OCI-LY7 (cell line): ENCODE results near the gene PALLD. TPM values are rescaled to one million over a fixed set of nuclear protein-coding genes. Genes with fewer than 3 reads are reported as not detected.

Experiments
- BruUV-seq: library from RNA; stranded (reverse); fragments of 400-500 nt; replicated peaks from 2 replicates; lab custom pipeline; 2021; lab: Mats Ljungman, UMichigan
- CTCF ChIA-PET: fragments of 300-600 bp; sonication (Branson Sonifier 250); formaldehyde crosslinking; loops from one replicate; lab custom pipeline; 2022; ENCODE audit warnings: antibody characterized with exemption; ENCODE audit not compliant: unreplicated experiment; lab: Charles Lee
- POLR2A ChIA-PET: fragments of 300-600 bp; sonication (Branson Sonifier 250); formaldehyde crosslinking; loops from one replicate; lab custom pipeline; 2022; ENCODE audit warnings: antibody characterized with exemption; lab: Charles Lee
- DNase-seq: peaks from one replicate; pipeline ENCODE4 v3.0.0-alpha.2; 2015; ENCODE audit warnings: low spot score
- H2AFZ ChIP-seq: fragments of 200-600 bp; sonication (generic), shearing (Covaris generic); 2 replicates; pipeline ENCODE4 v1.6.1; 2014; ENCODE audit warnings: mild to moderate bottlenecking, antibody characterized with exemption, low read length, moderate library complexity
- H3K27ac ChIP-seq: fragments of 200-600 bp; sonication (generic); 2 replicates; pipeline ENCODE4 v1.5.1; 2014; ENCODE audit warnings: mixed run types, low read depth, mild to moderate bottlenecking, moderate library complexity, low read length, inconsistent platforms; ENCODE audit not compliant: poor library complexity, severe bottlenecking
- H3K36me3 ChIP-seq: fragments of 200-600 bp; sonication (generic); 2 replicates; pipeline ENCODE4 v1.6.1; 2014; ENCODE audit warnings: mild to moderate bottlenecking, antibody characterized with exemption, low read length, moderate library complexity, mixed read lengths; ENCODE audit not compliant: insufficient read depth
- H3K4me1 ChIP-seq: fragments of 200-600 bp; sonication (generic); 2 replicates; pipeline ENCODE4 v1.5.1; 2014; ENCODE audit warnings: mild to moderate bottlenecking, low read length; ENCODE audit not compliant: insufficient read depth, poor library complexity, severe bottlenecking
- H3K4me2 ChIP-seq: fragments of 200-600 bp; sonication (generic); 2 replicates; pipeline ENCODE4 v1.6.1; 2014; ENCODE audit warnings: mild to moderate bottlenecking, low read length
- H3K4me3 ChIP-seq: fragments of 200-600 bp; sonication (generic); 2 replicates; pipeline ENCODE4 v1.5.1; 2014; ENCODE audit warnings: mild to moderate bottlenecking, low read depth, low read length; ENCODE audit not compliant: poor library complexity, severe bottlenecking
- H3K79me2 ChIP-seq: fragments of 200-600 bp; sonication (generic); 2 replicates; pipeline ENCODE4 v1.6.1; 2016; ENCODE audit warnings: low read depth, mild to moderate bottlenecking, low read length, moderate library complexity, mixed read lengths; ENCODE audit not compliant: insufficient read depth
- H3K9me2 ChIP-seq: fragments of 200-600 bp; sonication (generic); 2 replicates; pipeline ENCODE4 v1.6.1; 2016; ENCODE audit warnings: mild to moderate bottlenecking, low read length, mixed read lengths; ENCODE audit not compliant: insufficient read depth
- H3K9me3 ChIP-seq: fragments of 200-600 bp; sonication (generic); 2 replicates; pipeline ENCODE4 v1.6.1; 2014; ENCODE audit warnings: mild to moderate bottlenecking, mixed run types, low read length, mixed read lengths
- H4K20me1 ChIP-seq: fragments of 200-600 bp; sonication (generic); 2 replicates; pipeline ENCODE4 v1.6.1; 2014; ENCODE audit warnings: mild to moderate bottlenecking, antibody characterized with exemption, low read length, moderate library complexity, mixed read lengths; ENCODE audit not compliant: insufficient read depth
- EZH2phosphoT487 ChIP-seq: fragments of 200-600 bp; sonication (generic); IDR thresholded peaks from 2 replicates; pipeline ENCODE4 v1.6.1; 2018; ENCODE audit warnings: low read depth, borderline replicate concordance, mild to moderate bottlenecking, mixed run types, antibody characterized with exemption, low read length, moderate library complexity, mixed read lengths
- intact Hi-C: fragments of 100-400 bp; cut with micrococcal nuclease; formaldehyde crosslinking; loops from one replicate; pipeline ENCODE4 v1.10.0; 2022; ENCODE audit not compliant: unreplicated experiment
- total RNA-seq, 2 experiments: library from RNA; depleted of rRNA in 1 of 2; stranded (reverse); fragments of >200 nt in 1 of 2; shearing (Covaris generic) in 1 of 2; gene quantifications; 2 replicates each; pipeline ENCODE4 v1.2.3, GENCODE V29; 2014 to 2022
- TF ChIP-seq, protein P1 (sequence below): fragments of 200-600 bp; sonication (generic); conservative IDR thresholded peaks from 2 replicates; pipeline ENCODE4 v1.5.1; 2014; ENCODE audit warnings: mild to moderate bottlenecking, antibody characterized with exemption, low read length, moderate library complexity, mixed read lengths

PALLD gene
- total RNA-seq, 2 experiments from 2014 or later = 0.73 to 2.8 TPM

DNA sequence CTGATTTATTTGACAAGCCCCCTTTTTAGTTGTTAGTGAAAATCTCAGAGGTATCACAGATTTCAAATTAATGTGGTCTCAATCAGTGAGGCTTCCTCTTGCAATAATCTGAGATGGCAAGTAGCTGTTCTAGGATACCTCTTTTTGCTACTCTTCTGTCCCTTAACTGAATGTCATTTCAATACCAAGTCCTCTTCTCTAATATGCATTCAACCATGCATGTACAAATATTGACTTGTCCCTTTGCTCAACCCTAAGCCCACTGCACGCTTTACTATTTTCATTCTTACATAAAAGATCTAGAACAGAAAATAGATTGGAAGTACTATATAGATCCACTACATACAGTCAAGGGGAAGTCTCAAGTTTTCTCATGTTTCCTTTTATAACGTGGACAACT is 349.0 kb downstream of the PALLD start:
- BruUV-seq = no TSS peak
- ChIA-PET CTCF (no interaction called here), POLR2A (interaction anchor here (0.5 to 0.7 kb wide), 2 partner anchors 9 to 12 kb away, joined by 3 to 4 read pairs; no protein-coding TSS in a partner anchor)
- Histone ChIP-seq H2AFZ (no peak overlapping the region), H3K9me2 (no peaks in the 10 kb centered on the region), H3K27ac (no peak overlapping the region), H3K9me3 (no peaks in the 10 kb centered on the region), H3K4me1 (no peaks in the 10 kb centered on the region), H3K79me2 (no peaks in the 10 kb centered on the region), H3K4me3 (no peak overlapping the region), H4K20me1 (no peaks in the 10 kb centered on the region), H3K4me2 (no peak overlapping the region), H3K36me3 (no peaks in the 10 kb centered on the region)
- TF ChIP-seq, protein P1, sequence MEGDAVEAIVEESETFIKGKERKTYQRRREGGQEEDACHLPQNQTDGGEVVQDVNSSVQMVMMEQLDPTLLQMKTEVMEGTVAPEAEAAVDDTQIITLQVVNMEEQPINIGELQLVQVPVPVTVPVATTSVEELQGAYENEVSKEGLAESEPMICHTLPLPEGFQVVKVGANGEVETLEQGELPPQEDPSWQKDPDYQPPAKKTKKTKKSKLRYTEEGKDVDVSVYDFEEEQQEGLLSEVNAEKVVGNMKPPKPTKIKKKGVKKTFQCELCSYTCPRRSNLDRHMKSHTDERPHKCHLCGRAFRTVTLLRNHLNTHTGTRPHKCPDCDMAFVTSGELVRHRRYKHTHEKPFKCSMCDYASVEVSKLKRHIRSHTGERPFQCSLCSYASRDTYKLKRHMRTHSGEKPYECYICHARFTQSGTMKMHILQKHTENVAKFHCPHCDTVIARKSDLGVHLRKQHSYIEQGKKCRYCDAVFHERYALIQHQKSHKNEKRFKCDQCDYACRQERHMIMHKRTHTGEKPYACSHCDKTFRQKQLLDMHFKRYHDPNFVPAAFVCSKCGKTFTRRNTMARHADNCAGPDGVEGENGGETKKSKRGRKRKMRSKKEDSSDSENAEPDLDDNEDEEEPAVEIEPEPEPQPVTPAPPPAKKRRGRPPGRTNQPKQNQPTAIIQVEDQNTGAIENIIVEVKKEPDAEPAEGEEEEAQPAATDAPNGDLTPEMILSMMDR = no peak
- TF ChIP-seq EZH2phosphoT487 = no peak
- no peak for DNase-seq
- intact Hi-C loops = no loop called here

DNA sequence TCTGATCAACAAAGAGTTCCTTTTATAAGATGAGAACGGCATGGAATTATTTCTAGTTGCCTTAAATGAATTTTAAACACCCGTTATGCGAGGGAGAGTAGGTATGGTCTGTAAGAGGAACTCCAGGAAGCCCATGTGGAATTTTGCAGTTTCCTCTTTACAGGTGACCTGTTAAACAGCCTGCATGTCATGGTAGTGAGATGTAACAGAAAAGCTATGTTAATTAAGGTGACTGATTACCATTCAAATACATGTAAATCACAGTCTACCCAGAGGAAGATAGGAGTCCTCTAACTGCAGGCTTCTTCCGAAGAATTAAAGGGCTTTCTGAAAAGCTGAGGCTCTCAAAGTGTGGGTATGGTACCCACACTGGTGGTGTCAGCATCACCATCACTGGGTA is 349.6 kb downstream of the PALLD start:
- BruUV-seq = no TSS peak
- H3K4me3 ChIP-seq = no peak overlapping the region
- H3K9me2 ChIP-seq = no peaks in the 10 kb centered on the region
- POLR2A ChIA-PET = interaction anchor here (0.7 to 0.9 kb wide), 2 partner anchors 8 to 13 kb away, joined by 3 read pairs; no protein-coding TSS in a partner anchor
- no peak overlapping the region for H3K27ac ChIP-seq
- intact Hi-C loops = no loop called here
- H3K4me2 ChIP-seq = no peak overlapping the region
- TF ChIP-seq, protein P1 = no peak
- no peak for TF ChIP-seq EZH2phosphoT487
- no peaks in the 10 kb centered on the region for H3K9me3 ChIP-seq
- no peak overlapping the region for H2AFZ ChIP-seq
- CTCF ChIA-PET = no interaction called here
- no peaks in the 10 kb centered on the region for H3K4me1 ChIP-seq
- H3K36me3 ChIP-seq = no peaks in the 10 kb centered on the region
- no peaks in the 10 kb centered on the region for H4K20me1 ChIP-seq
- no peak for DNase-seq
- no peaks in the 10 kb centered on the region for H3K79me2 ChIP-seq

DNA sequence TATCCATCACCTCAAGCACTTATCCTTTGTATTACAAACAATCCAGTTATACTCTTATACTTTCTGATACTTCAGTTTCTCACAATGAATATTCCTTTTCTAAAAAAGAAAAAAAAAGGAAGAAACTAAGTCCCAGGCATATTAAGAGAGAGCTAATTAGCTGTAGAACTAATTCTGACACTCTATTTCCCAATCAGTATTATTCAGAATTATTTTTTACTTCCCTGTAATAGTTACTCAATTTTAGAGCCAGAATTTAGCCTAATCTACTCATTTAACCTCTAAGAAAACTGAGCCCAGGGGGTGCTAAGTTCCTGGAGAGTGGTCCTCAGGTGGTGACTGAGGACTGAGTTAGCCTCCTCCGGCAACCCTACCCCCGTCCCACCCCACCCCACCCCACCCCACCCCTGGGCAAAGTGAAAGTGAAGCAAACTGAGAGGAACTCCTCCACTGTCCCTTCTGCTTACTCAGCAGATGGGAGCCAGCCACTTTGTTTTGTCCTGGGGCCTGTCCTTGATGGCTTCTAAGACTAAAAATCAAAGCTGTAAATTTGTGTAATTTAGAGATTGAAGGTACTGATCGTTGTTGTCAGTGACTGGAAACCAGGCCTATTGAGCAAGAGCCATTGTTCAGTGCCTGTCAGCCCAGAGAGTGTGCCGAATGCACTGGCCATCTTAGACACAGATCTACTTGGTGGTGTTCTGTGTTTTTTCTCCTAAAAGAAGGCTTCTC is 351.1 kb downstream of the PALLD start:
- no peaks in the 10 kb centered on the region for H3K36me3 ChIP-seq
- no peak overlapping the region for H3K4me3 ChIP-seq
- no peak for DNase-seq
- BruUV-seq = no TSS peak
- POLR2A ChIA-PET = interaction anchor here (1.2 to 1.6 kb wide), 4 partner anchors 8 to 162 kb away, joined by 4 to 8 read pairs (median 4); partner anchors contain the start of gene CBR4
- intact Hi-C loops = no loop called here
- no peaks in the 10 kb centered on the region for H3K4me1 ChIP-seq
- H2AFZ ChIP-seq = peak overlapping the region; percentile 34; the same call in 1 of the 2 replicates
- CTCF ChIA-PET = no interaction called here
- H3K27ac ChIP-seq = no peak overlapping the region
- peak overlapping the region; percentile 36; the same call in 1 of the 2 replicates for H3K4me2 ChIP-seq
- H3K9me3 ChIP-seq = no peaks in the 10 kb centered on the region
- no peaks in the 10 kb centered on the region for H3K79me2 ChIP-seq
- no peaks in the 10 kb centered on the region for H3K9me2 ChIP-seq
- TF ChIP-seq EZH2phosphoT487 = no peak
- TF ChIP-seq, protein P1 = no peak
- H4K20me1 ChIP-seq = no peaks in the 10 kb centered on the region
